Activated naive CD8-positive, alpha-beta T cell treated with anti-CD3 and anti-CD28 coated beads for 36 hours (primary cell): ENCODE results near the gene SPON1. TPM values are rescaled to one million over a fixed set of nuclear protein-coding genes. Genes with fewer than 3 reads are reported as not detected.
"Not testable (repeated sequence)": the region's sequence is repeated elsewhere in the genome, so short reads cannot be mapped to it uniquely, and the experiment has no call there.

Experiments used
- DNase-seq: peaks from one replicate; pipeline ENCODE4 v3.0.0; 2021
- H3K27ac Mint-ChIP-seq: one replicate; pipeline ENCODE4 v1.8.0; 2022; ENCODE audit warnings: mild to moderate bottlenecking, moderate library complexity, mixed read lengths
- H3K27me3 Mint-ChIP-seq: one replicate; pipeline ENCODE4 v1.8.0; 2022; ENCODE audit warnings: mild to moderate bottlenecking, mixed read lengths
- H3K36me3 Mint-ChIP-seq: one replicate; pipeline ENCODE4 v1.8.0; 2021; ENCODE audit warnings: mild to moderate bottlenecking, mixed read lengths
- H3K4me1 Mint-ChIP-seq: one replicate; pipeline ENCODE4 v1.8.0; 2021; ENCODE audit warnings: mixed read lengths
- H3K4me3 Mint-ChIP-seq: one replicate; pipeline ENCODE4 v1.8.0; 2022; ENCODE audit warnings: mild to moderate bottlenecking, moderate library complexity, mixed read lengths
- H3K9me3 Mint-ChIP-seq: one replicate; pipeline ENCODE4 v1.8.0; 2022; ENCODE audit warnings: mixed read lengths
- total RNA-seq, 2 experiments: library from RNA; stranded (reverse); gene quantifications; one replicate each; pipeline ENCODE4 v1.2.3, GENCODE V29; 2021

Gene SPON1
- 1 to 10 TPM in 1 of 2 experiments, under 1 TPM in 1; 0.95 to 1.0 TPM for total RNA-seq

DNA sequence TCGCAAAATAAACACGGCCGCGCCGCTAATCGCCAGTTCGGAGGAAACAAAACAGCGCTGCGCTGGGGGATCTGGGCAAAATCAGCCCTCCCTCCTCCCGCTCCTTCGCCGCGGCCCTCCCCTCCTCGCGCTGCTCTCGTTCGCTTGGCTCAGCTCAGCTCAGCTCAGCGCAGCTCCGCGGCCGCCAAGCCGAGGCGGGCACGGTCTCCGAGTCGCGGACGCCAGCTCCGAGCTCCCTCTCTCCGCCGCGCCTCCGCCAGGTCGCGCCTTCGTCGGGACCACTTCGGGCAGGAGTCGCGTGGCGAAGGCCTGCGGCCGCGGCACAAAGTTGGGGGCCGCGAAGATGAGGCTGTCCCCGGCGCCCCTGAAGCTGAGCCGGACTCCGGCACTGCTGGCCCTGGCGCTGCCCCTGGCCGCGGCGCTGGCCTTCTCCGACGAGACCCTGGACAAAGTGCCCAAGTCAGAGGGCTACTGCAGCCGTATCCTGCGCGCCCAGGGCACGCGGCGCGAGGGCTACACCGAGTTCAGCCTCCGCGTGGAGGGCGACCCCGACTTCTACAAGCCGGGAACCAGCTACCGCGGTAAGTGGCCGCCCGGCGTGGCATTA is at the start of gene SPON1:
SPON1 (plus strand) TSS at position 162 of the 607 bp plus-strand sequence; CDS start at position 344, 182 bp downstream.
- peak; percentile 60 for DNase-seq
- H3K36me3 Mint-ChIP-seq, result no peaks in the 10 kb centered on the region
- H3K9me3 Mint-ChIP-seq, result no peaks in the 10 kb centered on the region
- H3K4me1 Mint-ChIP-seq, result peaks cover 5% of the 10 kb centered on the region
- H3K27ac Mint-ChIP-seq, result no peak within 1 kb of the TSS
- peaks cover 73% of the 10 kb centered on the region for H3K27me3 Mint-ChIP-seq
- peak within 1 kb of the TSS; percentile 65 for H3K4me3 Mint-ChIP-seq

DNA sequence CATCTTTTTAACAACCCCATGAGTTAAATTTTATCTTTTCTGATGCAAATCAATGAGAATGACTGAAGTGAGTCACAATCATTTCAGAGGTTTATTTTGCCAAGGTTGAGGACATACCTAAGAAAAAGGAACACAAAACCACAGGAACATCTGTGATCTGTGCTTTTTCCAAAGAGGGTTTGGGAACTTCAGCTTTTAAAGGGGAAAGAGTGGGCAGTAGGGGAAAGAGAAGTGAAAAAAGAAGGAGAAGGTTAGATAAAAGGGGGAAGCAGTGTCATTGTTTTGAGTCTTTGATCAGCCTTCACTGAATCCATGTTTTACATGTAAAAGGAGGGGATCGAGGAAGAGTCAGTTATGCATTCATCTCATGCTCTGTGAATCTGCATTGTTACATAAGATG is 45.3 kb upstream of the SPON1 start:
- Mint-ChIP-seq H3K36me3 (no peaks in the 10 kb centered on the region), H3K27me3 (no peaks in the 10 kb centered on the region)

DNA sequence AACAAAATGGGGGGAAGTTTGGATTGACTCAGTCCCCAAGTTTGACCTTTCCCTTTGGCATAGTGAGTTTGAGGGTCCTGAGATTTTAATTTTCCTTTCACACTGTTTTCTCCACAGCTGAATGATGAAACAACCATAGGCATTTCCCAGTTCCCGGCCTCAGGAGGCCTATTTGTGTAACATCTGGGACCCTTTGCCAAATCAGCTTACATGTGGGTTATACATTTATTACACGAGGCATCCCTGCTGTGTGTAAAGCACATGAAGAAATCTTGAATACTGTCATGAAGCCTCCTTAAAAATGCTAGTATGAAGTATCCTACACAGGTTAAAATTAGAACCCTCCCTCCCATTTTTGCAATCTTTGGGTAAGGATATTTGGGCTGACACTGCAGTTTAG is 44.6 kb upstream of the SPON1 start:
- Mint-ChIP-seq H3K27ac (no peak overlapping the region), H3K4me1 (peaks cover 4% of the 10 kb centered on the region), H3K9me3 (peaks cover 3% of the 10 kb centered on the region), H3K36me3 (no peaks in the 10 kb centered on the region), H3K27me3 (no peaks in the 10 kb centered on the region), H3K4me3 (no peak overlapping the region)
- no peak for DNase-seq

More for the DNA sequence above, 45.3 kb upstream of the SPON1 start:
- DNase-seq, result no peak
- Mint-ChIP-seq H3K27ac (no peak overlapping the region), H3K4me1 (no peaks in the 10 kb centered on the region), H3K9me3 (peaks cover 3% of the 10 kb centered on the region), H3K4me3 (no peak overlapping the region)

DNA sequence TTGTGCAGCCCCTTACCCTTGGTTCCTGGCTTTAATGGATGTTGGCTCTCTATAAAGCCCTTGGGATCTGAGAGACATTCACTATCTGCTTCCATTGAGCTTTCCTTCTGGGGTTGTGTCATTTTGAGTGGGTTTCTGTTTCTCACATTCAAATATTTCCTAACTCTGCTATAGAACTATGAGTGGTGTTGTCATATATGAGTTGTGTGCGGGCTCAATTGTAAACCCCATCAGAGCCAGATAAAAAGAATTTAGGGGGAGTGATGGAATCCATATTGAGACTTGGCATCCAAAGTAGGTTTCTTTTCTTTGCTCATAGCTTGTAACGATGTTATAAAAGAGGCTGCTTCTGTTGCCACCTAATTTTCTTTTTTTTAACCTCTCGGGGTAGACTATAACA is 41.8 kb upstream of the SPON1 start:
- H3K4me1 Mint-ChIP-seq, result peaks cover 25% of the 10 kb centered on the region
- H3K27me3 Mint-ChIP-seq, result no peaks in the 10 kb centered on the region
- no peak overlapping the region for H3K4me3 Mint-ChIP-seq
- no peak for DNase-seq
- H3K36me3 Mint-ChIP-seq, result no peaks in the 10 kb centered on the region
- H3K27ac Mint-ChIP-seq, result no peak overlapping the region
- no peaks in the 10 kb centered on the region for H3K9me3 Mint-ChIP-seq

DNA sequence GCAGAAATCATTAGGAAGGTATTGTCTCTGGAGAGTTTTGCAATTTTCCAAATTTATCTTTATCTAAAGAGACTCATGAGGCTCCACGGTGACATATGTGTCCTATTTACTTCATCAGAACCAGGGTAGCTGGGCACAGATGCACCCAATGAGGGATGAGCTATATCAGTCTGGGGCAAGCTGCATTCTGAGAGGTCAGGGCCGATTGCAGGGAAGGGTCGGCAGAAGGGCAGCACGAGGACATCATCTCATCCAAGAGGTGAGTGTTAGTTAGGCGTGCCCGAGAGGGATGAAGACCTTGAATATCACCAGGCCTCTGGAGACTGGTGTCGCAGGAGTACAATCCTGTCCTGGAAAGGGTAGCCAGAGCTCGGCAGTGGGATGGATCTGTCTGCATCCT is 41.0 kb upstream of the SPON1 start:
- DNase-seq, result no peak
- Mint-ChIP-seq H3K4me1 (peaks cover 25% of the 10 kb centered on the region), H3K4me3 (no peak overlapping the region), H3K27me3 (no peaks in the 10 kb centered on the region), H3K27ac (no peak overlapping the region), H3K9me3 (no peaks in the 10 kb centered on the region), H3K36me3 (no peaks in the 10 kb centered on the region)

DNA sequence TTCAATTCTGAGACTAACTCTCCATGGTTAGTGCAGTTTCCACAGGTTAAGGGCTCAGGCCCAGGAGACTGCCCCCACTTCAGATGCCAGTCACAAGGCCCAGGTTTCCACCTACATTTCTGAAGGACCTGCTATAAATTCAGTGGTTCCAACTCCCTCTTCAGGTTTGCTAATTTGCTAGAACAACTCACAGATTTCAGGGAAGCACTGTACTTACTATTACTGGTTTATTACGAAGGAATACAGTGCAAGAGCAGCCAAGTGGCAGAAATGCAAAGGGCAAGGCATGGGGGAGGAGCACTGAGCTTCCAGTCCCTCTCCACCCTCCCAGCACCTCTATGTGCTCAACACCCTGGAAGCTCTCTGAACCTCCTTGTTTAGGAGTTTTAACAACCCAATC is 39.3 kb upstream of the SPON1 start:
- H3K27ac Mint-ChIP-seq, result peak overlapping the region; percentile 84
- no peaks in the 10 kb centered on the region for H3K36me3 Mint-ChIP-seq
- DNase-seq, result no peak
- H3K4me3 Mint-ChIP-seq, result no peak overlapping the region
- H3K4me1 Mint-ChIP-seq, result peaks cover 28% of the 10 kb centered on the region
- H3K9me3 Mint-ChIP-seq, result peaks cover 4% of the 10 kb centered on the region
- no peaks in the 10 kb centered on the region for H3K27me3 Mint-ChIP-seq

DNA sequence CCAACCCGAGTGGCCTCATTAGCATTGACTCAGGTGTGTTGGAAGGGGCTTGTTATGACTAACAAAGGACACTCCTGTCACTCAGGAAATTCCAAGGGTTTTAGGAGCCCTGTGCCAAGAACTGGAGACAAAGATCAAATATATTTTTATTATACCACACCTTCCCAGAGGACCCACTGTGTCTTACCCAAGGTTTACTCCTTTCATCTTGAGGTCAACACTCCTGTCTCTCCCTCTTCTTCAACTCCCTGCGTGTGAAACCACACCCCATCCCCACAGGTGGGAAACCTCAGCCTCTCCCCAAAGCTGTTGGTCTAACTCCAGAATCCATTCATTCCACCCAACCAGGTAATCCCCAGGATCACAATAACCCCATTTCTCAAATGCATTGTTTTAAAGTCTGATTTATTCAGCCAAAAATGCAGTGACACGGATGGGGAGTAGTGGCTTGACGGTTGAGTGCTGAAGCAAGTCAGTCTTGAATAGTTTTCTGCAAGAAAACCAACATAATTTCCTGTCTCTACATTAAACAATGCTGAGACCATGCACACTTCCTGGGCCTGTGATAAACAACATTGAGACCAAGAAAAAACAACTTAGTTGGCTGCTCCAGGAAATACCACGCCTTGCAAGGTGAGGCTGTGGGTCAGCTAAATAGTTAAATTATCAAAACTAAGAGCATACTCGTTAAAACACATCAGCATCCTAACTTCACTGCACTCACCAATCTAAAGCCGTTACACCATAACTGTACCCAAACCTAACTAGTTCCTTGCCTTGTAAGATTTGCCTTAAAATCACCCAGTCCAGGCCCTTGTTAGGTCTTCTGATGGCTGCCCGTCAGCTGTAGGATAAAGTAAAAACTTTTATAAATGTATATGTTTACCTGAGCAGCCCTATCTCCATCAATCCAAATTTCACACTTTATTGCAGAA is 38.5 kb upstream of the SPON1 start:
- Mint-ChIP-seq H3K9me3 (peaks cover 4% of the 10 kb centered on the region), H3K27me3 (no peaks in the 10 kb centered on the region), H3K4me3 (peak overlapping the region; percentile 22), H3K27ac (peak overlapping the region; percentile 84), H3K4me1 (peaks cover 33% of the 10 kb centered on the region), H3K36me3 (no peaks in the 10 kb centered on the region)
- DNase-seq, result no peak

DNA sequence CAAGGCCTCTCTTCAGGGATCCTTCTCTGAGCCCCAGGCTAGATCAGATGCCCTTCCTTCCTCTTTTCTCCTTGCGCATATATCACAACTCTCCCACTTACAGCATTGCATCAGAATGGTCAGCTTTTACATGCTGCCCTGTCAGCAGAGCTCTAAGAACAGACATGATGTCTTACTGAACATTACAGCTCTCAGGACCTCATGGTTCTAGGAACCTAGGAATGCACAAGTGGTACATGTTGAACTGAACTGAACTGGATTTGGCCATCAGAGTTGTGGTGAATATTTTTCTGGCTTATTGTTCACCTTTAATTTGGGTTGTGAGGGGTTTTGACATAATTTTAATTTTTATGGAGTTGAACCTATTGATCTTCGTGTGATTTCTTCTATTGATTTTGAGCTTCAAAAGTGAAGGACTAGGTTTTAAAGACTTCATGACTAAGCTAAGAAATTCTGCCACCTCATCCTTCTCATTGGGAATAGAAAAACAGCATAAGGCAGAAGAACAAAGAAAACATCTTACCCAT is 37.7 kb upstream of the SPON1 start:
- H3K9me3 Mint-ChIP-seq, result peaks cover 4% of the 10 kb centered on the region
- no peak overlapping the region for H3K4me3 Mint-ChIP-seq
- DNase-seq, result no peak
- H3K4me1 Mint-ChIP-seq, result peaks cover 37% of the 10 kb centered on the region
- H3K36me3 Mint-ChIP-seq, result no peaks in the 10 kb centered on the region
- H3K27me3 Mint-ChIP-seq, result no peaks in the 10 kb centered on the region
- peak overlapping the region; percentile 40 for H3K27ac Mint-ChIP-seq

DNA sequence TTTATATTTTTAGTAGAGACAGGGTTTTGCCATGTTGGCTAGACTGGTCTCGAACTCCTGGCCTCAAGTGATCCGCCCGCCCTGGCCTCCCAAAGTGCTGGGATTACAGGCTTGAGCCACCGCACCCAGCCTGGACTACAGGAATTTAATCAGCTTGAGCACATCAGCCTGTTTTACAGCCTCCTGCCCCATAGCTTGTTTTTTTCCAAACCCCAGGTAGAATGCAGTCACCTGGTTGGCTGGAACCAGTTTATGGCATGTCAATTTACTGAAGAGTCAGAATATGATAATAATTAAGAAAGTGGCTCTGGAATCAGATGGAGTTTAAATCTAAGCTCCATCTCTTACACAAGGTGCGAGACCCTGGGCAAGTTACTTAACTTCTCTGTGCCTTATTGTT is 36.2 kb upstream of the SPON1 start:
- DNase-seq, H3K4me3 Mint-ChIP-seq, H3K36me3 Mint-ChIP-seq, H3K9me3 Mint-ChIP-seq, H3K27ac Mint-ChIP-seq, H3K27me3 Mint-ChIP-seq: not testable (repeated sequence)
- peaks cover 37% of the 10 kb centered on the region for H3K4me1 Mint-ChIP-seq

DNA sequence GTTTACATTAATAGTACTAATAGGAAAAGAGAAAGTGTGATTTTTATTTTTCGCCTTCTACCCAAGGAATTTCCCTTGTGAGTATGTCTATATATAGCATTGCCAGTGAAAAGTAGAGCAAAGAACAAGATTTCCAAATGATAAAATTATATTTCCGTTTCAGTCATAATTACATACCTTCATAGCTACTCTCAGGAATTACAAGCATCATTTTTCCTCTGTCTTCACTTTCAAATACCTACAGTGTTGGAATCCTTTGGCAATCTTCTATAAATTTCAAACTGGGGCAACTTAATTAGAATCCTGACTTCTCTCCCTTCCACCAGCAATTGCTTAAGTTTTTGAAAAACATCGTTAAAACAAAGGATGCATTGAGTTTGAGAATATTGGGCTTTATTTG is 35.5 kb upstream of the SPON1 start:
- Mint-ChIP-seq H3K9me3 (peaks cover 4% of the 10 kb centered on the region), H3K27ac (no peak overlapping the region), H3K36me3 (no peaks in the 10 kb centered on the region), H3K27me3 (no peaks in the 10 kb centered on the region), H3K4me1 (peaks cover 37% of the 10 kb centered on the region), H3K4me3 (no peak overlapping the region)
- DNase-seq, result no peak

DNA sequence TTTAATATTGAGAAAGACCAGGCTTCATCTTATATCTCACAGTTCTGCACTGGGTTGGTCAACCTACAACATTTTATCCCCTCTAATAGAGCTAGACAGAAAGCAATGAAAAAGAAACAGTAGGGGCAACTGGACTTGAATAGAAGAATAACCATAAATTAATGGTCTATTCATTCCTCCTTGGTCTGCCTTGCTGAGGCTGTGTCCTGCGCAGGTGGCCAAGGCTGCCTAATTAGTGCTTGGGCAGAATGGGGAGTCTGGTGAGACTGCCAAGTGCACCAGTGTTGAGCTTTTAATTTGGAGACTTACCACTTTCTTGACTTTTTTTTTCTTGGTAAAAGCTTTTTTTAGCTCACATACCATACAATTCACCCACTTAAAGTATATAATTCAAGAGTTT is 35.0 kb upstream of the SPON1 start:
- no peak for DNase-seq
- Mint-ChIP-seq H3K27me3 (no peaks in the 10 kb centered on the region), H3K27ac (no peak overlapping the region), H3K4me3 (no peak overlapping the region), H3K4me1 (peaks cover 37% of the 10 kb centered on the region), H3K36me3 (no peaks in the 10 kb centered on the region), H3K9me3 (peaks cover 4% of the 10 kb centered on the region)

DNA sequence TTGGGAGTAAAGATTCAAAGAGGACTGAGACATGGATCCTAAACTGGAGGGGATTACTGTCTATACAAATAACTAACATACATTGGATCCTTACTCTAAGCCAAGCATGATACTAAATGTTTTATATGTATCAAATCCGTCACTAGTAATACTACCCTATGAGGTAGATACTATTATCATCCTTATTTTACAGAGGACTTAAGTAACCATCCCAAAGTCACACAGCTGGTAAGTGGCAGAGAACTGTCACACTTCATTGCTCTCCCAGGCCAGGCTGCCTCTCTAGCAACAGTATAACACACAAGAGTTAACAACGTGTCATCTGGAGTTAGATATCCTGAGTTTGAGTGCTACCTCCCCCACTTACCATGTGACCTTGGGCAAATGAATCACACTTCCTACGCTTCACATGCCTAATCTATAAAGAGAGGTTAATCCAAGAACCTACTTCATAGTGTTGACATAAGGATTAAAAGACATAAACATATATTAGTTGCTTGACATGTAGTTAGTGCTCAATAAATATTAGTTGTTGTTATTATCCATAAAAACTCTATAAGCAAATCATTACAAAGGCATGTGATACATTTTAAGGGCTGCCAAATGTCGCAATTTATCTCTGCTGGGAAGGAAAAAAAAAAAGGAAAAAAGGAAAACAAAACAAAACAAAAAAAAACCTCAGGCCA is 33.8 kb upstream of the SPON1 start:
- H3K27me3 Mint-ChIP-seq, result no peaks in the 10 kb centered on the region
- H3K4me1 Mint-ChIP-seq, result peaks cover 25% of the 10 kb centered on the region
- H3K27ac Mint-ChIP-seq, result no peak overlapping the region
- H3K9me3 Mint-ChIP-seq, result peaks cover 4% of the 10 kb centered on the region
- no peaks in the 10 kb centered on the region for H3K36me3 Mint-ChIP-seq
- H3K4me3 Mint-ChIP-seq, result no peak overlapping the region
- DNase-seq, result no peak

DNA sequence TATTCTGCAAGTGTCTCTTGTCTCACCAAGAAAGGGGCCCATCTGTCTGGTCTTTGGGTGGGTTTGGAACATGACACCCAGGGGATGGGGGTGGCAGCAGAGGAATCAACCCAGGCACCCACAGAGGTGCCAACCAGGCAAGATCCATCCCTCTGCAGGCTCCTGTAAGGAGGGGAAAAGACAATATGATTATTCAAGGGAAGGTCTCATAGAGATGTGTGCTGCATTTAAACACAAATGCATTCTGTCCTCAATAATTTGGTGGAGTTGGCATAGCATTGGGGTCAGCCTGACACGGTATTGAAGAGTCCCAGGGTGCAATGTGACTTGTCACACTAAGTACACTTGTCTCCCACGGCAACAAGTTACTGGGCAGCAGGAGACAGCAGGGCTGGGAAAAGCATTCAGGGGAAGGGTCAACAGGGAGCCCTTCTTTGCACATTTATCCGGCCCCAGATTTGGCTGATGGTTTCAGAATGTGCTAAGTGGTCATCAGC is 33.1 kb upstream of the SPON1 start:
- Mint-ChIP-seq H3K27ac (no peak overlapping the region), H3K9me3 (peaks cover 4% of the 10 kb centered on the region), H3K36me3 (no peaks in the 10 kb centered on the region), H3K27me3 (no peaks in the 10 kb centered on the region), H3K4me3 (no peak overlapping the region), H3K4me1 (peaks cover 19% of the 10 kb centered on the region)
- no peak for DNase-seq

DNA sequence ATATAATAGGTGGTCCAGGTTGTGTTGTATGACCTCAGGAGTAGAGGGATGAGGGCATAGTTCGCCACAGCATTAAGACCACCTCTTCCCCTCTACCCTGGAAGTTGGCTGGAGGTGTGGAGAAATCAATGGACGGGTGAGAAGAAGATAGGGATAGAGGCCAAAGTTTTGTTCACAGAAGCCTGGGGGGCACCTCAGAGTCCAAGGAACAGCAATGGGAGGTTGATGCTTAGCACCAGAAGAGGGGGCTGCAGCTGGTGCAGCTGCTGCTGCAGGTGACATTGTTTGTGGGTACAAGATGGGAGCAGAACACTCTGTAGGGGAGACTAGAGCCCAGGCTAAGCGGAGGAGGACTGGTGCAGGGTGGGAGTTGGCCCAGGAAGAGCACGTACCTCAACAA is 31.2 kb upstream of the SPON1 start:
- no peak for DNase-seq
- Mint-ChIP-seq H3K36me3 (no peaks in the 10 kb centered on the region), H3K4me3 (no peak overlapping the region), H3K4me1 (peaks cover 11% of the 10 kb centered on the region), H3K27ac (no peak overlapping the region), H3K27me3 (no peaks in the 10 kb centered on the region), H3K9me3 (peaks cover 5% of the 10 kb centered on the region)

DNA sequence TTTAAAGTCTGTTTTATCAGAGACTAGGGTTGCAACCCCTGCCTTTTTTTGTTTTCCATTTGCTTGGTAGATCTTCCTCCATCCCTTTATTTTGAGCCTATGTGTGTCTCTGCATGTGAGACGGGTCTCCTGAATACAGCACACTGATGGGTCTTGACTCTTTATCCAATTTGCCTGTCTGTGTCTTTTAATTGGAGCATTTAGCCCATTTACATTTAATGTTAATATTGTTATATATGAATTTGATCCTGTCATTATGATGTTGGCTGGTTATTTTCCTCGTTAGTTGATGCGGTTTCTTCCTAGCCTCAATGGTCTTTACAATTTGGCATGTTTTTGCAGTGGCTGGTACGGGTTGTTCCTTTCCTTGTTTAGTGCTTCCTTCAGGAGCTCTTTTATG is 25.4 kb upstream of the SPON1 start:
- H3K27ac Mint-ChIP-seq, H3K36me3 Mint-ChIP-seq, DNase-seq, H3K4me3 Mint-ChIP-seq, H3K27me3 Mint-ChIP-seq: not testable (repeated sequence)
- Mint-ChIP-seq H3K4me1 (peaks cover 28% of the 10 kb centered on the region), H3K9me3 (peaks cover 11% of the 10 kb centered on the region)
